ENCODE results near the gene SETD5. TPM values are rescaled to one million over a fixed set of nuclear protein-coding genes. Genes with fewer than 3 reads are reported as not detected.

SETD5 gene
- total RNA-seq, 1 donor from 2014 or later, result 198 TPM

- no peaks in the 10 kb centered on the region for H3K9me3 Mint-ChIP-seq
- DNase-seq (ENCODE audit: low read depth, low spot score), result no peak
- H3K27ac Mint-ChIP-seq (ENCODE audit: unreplicated experiment), result no peak overlapping the region
- no peak for TF ChIP-seq CTCF (conservative IDR thresholded peaks at IDR 0.05)
- H3K36me3 Mint-ChIP-seq (ENCODE audit: low read depth), result peaks cover 16% of the 10 kb centered on the region
- H3K4me1 Mint-ChIP-seq, result peaks cover 34% of the 10 kb centered on the region
- peak overlapping the region; percentile 67 for H3K4me3 Mint-ChIP-seq
- H3K27me3 Mint-ChIP-seq (ENCODE audit: low read depth), result peaks cover 9% of the 10 kb centered on the region
These were observed 5.4 kb upstream of the SETD5 start for GRCh38 chr3:9392041-9392440.

GRCh38 chr3:9395570-9396300 lies 1.7 kb upstream of the SETD5 start:
- Mint-ChIP-seq H3K27ac (ENCODE audit: unreplicated experiment) (peak overlapping the region; percentile 93), H3K4me1 (peaks cover 57% of the 10 kb centered on the region), H3K9me3 (no peaks in the 10 kb centered on the region), H3K4me3 (peak overlapping the region; percentile 94), H3K36me3 (ENCODE audit: low read depth) (peaks cover 16% of the 10 kb centered on the region), H3K27me3 (ENCODE audit: low read depth) (peaks cover 13% of the 10 kb centered on the region)
- no peak for TF ChIP-seq CTCF (conservative IDR thresholded peaks at IDR 0.05)
- no peak for DNase-seq (ENCODE audit: low read depth, low spot score)

- TF ChIP-seq CTCF (conservative IDR thresholded peaks at IDR 0.05), result no peak
- Mint-ChIP-seq H3K27me3 (ENCODE audit: low read depth) (peaks cover 13% of the 10 kb centered on the region), H3K4me3 (peak overlapping the region; percentile 94), H3K36me3 (ENCODE audit: low read depth) (peaks cover 15% of the 10 kb centered on the region), H3K4me1 (peaks cover 63% of the 10 kb centered on the region), H3K9me3 (no peaks in the 10 kb centered on the region), H3K27ac (ENCODE audit: unreplicated experiment) (peak overlapping the region; percentile 93)
- no peak for DNase-seq (ENCODE audit: low read depth, low spot score)
These were observed 1.1 kb upstream of the SETD5 start for GRCh38 chr3:9396301-9396631.

GRCh38 chr3:9396632-9397331 lies 633 bp upstream of the SETD5 start:
- Mint-ChIP-seq H3K4me1 (peaks cover 64% of the 10 kb centered on the region), H3K27me3 (ENCODE audit: low read depth) (peaks cover 13% of the 10 kb centered on the region)

More at GRCh38 chr3:9396632-9397331, 633 bp upstream of the SETD5 start:
- peak overlapping the region; percentile 100 for H3K27ac Mint-ChIP-seq (ENCODE audit: unreplicated experiment)
- no peaks in the 10 kb centered on the region for H3K9me3 Mint-ChIP-seq
- peak overlapping the region; percentile 100 for H3K4me3 Mint-ChIP-seq
- peaks cover 10% of the 10 kb centered on the region for H3K36me3 Mint-ChIP-seq (ENCODE audit: low read depth)
- no peak for TF ChIP-seq CTCF (conservative IDR thresholded peaks at IDR 0.05)
- DNase-seq (ENCODE audit: low read depth, low spot score), result peak; percentile 99
